NCI-H2227 (cell line): ENCODE results near the gene FBXO8.

Source experiments
- DNase-seq: peaks from one replicate; lab custom pipeline; 2025; ENCODE audit not compliant: unreplicated experiment; lab: John Stamatoyannopoulos, UW

Gene FBXO8

DNA sequence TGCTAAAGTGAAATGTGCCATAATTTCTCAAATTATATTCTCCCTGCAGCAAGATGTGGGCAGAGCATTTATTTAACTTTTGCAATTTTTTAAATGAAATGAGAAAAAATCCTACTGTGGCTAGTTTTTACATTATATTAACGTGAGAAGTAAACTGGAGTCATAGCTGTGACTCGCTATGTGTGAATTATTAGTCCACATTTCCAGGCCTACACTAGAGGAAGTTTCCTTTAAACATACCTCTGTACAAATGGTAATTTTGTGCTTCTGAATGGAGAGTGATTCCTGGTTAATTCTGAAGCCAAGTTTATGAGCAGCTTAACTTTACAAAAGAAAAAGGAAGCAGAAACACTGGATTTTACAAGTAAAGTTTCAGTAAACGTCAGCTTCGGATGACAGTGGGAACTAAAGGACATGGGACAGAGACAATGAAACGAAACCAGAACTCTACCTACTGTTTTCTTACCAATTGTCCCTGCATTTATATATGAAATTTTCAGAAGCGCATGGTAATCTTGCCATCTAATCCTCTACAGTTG, 72.4 kb downstream of the FBXO8 start:
- no peak for DNase-seq

GRCh38 chr4:174210354-174210753, 73.1 kb downstream of the FBXO8 start:
- DNase-seq: no peak

GRCh38 chr4:174209341-174209740, 74.1 kb downstream of the FBXO8 start:
- DNase-seq: no peak

- DNase-seq: no peak
Measured at GRCh38 chr4:174207367-174207766, 76.1 kb downstream of the FBXO8 start.

GRCh38 chr4:174204164-174204831, 79.2 kb downstream of the FBXO8 start:
- DNase-seq: no peak

DNA sequence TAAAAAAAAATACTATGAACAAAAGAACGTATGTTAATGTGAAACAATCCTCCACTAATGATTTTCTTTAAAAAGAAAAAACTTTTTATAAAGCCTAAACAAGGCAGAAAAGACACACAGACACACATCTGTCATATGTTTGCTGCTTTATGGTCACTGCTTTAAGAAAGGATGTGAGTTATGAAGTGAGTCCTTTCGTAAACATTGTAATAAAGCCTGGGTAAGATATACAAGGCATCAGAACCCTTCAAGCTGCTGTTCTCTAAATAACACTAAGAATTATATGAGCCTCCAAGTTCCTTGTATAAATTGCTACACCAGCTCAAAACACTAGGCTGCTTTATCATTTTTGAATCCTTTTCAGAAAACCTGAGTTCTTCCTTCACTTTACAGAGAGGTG, 81.6 kb downstream of the FBXO8 start:
- DNase-seq: no peak

DNA sequence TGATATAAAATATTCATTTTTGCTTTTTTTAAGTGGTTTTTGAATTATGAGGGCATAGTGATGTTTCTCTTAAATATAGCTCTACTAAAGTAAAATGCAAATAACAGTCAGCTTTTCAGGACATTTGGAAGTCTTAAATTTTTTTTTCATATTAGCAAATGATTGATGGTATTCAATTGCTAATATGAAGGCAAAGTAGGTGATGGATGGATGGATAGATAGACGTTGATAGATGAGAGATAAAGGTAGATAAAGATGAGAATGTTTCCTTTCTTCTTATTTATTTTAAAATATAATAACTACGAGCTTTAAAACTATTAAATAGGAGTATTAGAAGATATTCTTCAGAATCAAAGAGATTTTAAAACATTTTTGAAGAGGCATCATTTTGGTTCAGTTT, 83.7 kb downstream of the FBXO8 start:
- no peak for DNase-seq

- no peak for DNase-seq
Measured at GRCh38 chr4:174198828-174199227, 84.6 kb downstream of the FBXO8 start.

DNA sequence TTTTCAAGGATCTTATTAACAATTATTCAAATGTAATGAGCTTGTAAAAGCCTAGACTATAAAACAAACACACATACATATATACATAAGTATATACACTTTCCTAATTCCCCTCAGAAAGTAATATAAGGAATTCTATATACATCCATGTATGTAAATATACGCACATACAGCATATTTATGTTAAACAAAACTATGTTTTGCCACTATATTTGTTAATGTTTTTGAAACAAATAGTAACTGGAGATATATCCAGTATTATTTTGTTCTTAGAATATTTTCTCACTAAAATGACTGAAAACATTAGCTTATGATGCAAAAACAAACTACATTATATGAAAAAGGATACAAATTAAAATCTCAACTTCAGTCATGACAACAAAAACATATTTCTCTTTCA, 85.1 kb downstream of the FBXO8 start:
- no peak for DNase-seq

- DNase-seq: no peak
Measured at GRCh38 chr4:174193438-174194374, 89.8 kb downstream of the FBXO8 start.

DNA sequence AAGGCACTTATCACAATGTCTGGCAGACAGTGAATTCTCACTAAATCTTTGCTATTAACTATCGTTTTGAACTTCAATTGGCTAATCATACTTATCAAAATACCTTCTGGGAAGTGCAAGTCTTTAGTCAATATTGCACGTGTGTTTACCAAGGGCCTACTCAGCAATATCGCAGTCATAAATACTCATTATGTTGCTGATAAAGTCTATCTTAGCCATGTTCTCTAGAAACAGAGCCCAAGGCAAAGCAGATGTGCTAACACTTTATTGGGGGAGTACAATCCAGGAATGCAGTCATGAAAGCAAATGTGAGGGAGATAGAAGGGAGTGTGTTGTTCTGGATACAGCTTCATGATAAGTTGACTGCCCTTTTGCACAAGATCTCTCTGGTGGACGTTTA, 90.5 kb downstream of the FBXO8 start:
- no peak for DNase-seq

GRCh38 chr4:174190832-174191500, 92.5 kb downstream of the FBXO8 start:
- DNase-seq: no peak

DNA sequence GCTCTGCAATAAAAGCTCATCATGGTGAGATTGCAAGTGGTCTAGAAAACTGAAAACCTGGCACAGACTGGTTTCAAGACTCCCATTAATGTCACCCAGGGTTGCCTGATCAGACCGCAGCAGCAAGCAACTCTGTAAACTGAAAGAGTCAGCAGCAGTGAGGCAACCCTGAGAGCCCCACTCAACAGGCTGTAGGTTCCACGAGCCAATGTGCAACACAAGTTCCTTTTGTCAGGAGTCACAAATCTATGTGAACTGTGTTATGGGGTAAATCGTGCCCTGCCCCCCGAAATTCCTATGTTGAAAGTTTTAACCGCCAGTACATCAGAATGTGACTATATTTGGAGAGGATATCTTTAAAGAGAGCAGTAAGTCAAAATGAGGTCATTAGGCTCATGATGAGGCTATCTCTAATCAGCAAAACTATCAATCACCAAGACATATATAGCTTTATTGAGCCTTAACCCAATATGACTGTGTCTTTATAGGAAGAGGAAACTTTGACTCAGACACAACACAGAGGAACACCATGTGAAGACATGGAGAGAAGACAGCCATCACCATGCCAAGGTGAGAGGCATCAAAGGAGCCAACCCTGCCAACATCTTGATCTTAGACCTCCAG, 94.0 kb downstream of the FBXO8 start:
- no peak for DNase-seq
